Epithelial cell of prostate (primary cell): ENCODE results near the gene GRIP1.
"Not testable (repeated sequence)": the region's sequence is repeated elsewhere in the genome, so short reads cannot be mapped to it uniquely, and the experiment has no call there.

Source experiments
- DNase-seq: peaks from one replicate; pipeline ENCODE4 v3.0.0-alpha.2; 2011; ENCODE audit warnings: low read depth, low spot score
- H3K27ac ChIP-seq: fragments of 450-650 bp; 2 replicates; pipeline ENCODE4 v1.5.1; 2017; ENCODE audit warnings: mild to moderate bottlenecking

Gene GRIP1

GRCh38 chr12:66549050-66549389, 129.9 kb downstream of the GRIP1 start:
- DNase-seq: no peak
- no peak overlapping the region for H3K27ac ChIP-seq

GRCh38 chr12:66548338-66549049, 130.4 kb downstream of the GRIP1 start:
- no peak for DNase-seq
- H3K27ac ChIP-seq: no peak overlapping the region

- H3K27ac ChIP-seq: no peak overlapping the region
- DNase-seq: no peak
These were observed 137.4 kb downstream of the GRIP1 start for GRCh38 chr12:66541426-66541825.

DNA sequence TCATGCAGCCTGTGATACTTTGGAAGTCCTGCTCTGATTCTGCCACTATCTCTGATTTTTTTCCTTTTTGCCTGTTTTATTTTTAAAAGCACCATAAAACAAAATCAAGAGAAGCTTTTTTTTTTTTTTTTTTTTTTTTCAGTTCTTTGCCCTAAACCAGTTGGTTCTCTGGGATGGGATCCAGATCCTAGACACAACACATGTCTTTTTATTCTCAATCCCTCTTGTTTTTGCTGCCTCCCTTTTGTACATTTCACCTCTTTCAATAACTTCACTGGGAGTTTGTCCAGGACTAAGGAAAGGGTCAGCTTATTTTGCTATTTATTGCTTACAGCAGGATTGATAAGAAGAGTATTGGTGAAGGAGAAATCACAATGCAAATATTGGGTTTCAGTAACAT, 139.4 kb downstream of the GRIP1 start:
- no peak for DNase-seq
- no peak overlapping the region for H3K27ac ChIP-seq

DNA sequence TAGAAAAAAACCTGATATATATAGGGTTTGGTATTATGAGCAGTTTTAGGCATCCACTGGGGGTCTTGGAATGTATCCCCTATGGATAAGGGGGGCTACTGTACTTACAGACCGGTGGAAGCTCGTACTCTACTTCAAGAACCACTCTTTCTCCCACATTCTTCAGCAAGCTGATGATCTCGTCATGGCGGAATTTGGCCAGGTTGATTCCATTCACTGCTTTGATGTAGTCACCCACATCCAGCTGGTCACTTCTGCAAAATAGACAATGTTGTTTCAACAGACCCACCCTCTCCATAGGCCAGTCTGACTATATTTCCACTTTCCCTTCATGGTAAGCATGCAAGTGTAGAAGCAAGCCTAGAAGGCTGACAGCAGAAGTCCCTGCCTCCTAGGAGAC, 139.9 kb downstream of the GRIP1 start:
- H3K27ac ChIP-seq: no peak overlapping the region
- no peak for DNase-seq

- no peak overlapping the region for H3K27ac ChIP-seq
- DNase-seq: no peak
These were observed 141.0 kb downstream of the GRIP1 start for GRCh38 chr12:66537876-66538275.

- DNase-seq: no peak
- no peak overlapping the region for H3K27ac ChIP-seq
These were observed 145.1 kb downstream of the GRIP1 start for GRCh38 chr12:66533767-66534166.

DNA sequence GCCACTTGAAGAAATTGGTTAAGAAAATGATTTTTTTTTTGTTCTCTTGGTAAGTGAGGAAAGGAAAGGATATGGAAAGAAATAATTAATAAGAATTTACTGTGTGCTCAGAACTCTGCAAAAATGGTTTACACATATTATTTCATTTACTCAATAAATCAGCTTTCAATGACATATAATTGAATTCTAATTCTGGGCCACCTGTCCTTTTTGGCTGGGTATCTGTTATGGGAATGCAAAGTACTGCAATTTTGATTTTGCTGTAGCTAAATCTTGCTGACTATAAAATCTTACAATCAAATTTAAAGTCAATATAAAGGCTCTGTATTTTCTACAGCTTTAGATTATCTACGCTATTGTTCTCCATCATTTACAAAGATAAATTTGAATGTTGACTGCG, 147.1 kb downstream of the GRIP1 start:
- DNase-seq: no peak

GRCh38 chr12:66529934-66530333, 148.9 kb downstream of the GRIP1 start:
- DNase-seq: no peak

More for the DNA sequence above, 147.1 kb downstream of the GRIP1 start:
- H3K27ac ChIP-seq: no peak overlapping the region

GRCh38 chr12:66516561-66516960, 162.3 kb downstream of the GRIP1 start:
- DNase-seq: no peak
- no peak overlapping the region for H3K27ac ChIP-seq

More at GRCh38 chr12:66529934-66530333, 148.9 kb downstream of the GRIP1 start:
- H3K27ac ChIP-seq: no peak overlapping the region

DNA sequence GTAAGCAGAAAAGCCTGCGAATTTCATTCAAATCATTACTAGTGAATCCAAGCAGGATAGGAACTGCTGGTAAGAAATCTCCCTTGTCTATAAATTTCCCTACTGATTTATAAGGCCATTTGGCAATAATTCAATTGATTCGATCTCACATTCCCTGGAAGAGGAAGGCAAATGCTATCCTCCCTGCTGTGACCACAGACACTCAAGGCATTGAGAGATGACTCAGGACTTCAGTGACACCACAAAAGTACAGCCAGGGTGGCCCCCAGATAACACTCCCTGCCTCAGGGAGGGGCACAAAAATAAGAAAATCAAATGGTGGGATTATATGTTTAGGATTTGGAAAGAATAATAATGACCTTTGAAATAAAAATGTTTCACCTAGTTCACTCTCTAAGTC, 162.7 kb downstream of the GRIP1 start:
- DNase-seq: no peak
- H3K27ac ChIP-seq: no peak overlapping the region

DNA sequence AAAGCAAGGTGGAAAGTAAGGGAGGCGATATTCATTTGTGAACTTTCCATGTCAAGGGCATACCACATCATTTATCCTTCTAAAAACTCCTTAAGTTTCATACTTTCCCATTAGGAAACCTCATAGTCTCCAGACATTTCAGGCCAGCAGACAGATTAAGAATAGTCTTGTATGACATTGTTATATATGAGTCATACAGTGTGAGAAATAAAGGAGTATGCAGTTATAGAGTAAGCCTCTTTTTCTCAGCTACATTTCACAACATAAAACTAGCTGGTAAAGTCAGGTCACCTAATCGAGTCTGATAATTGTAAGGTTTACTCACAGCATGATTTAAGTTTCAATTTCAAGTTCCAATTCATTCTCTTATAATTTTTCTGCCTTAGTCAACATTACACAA, 164.3 kb downstream of the GRIP1 start:
- DNase-seq: peak; percentile 45
- H3K27ac ChIP-seq: no peak overlapping the region

- H3K27ac ChIP-seq: no peak overlapping the region
These were observed 170.9 kb downstream of the GRIP1 start for GRCh38 chr12:66508025-66508424.

GRCh38 chr12:66503746-66504145, 175.1 kb downstream of the GRIP1 start:
- no peak overlapping the region for H3K27ac ChIP-seq
- no peak for DNase-seq

More at GRCh38 chr12:66508025-66508424, 170.9 kb downstream of the GRIP1 start:
- no peak for DNase-seq

DNA sequence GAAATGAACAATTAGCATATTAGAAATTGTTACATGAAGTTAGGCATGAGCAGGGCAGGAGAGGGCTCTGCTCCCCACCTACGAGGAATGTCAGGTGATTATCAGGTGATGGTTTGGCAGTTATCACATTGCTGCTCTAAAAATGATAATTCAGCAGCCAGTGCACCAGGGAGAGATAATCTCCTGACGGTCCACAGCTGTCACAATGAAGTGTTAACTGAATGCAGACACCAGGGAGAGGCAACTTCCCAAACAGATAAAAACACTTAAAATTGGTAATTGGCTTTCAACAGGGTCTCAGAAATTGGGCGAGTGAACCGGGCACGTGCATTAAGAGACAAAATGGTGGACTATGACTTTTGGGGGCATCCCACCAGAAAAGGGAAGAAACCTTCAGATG, 176.0 kb downstream of the GRIP1 start:
- no peak overlapping the region for H3K27ac ChIP-seq
- DNase-seq: no peak

GRCh38 chr12:66500841-66501240, 178.0 kb downstream of the GRIP1 start:
- no peak overlapping the region for H3K27ac ChIP-seq

GRCh38 chr12:66500091-66500490, 178.8 kb downstream of the GRIP1 start:
- no peak for DNase-seq
- no peak overlapping the region for H3K27ac ChIP-seq

More at GRCh38 chr12:66500841-66501240, 178.0 kb downstream of the GRIP1 start:
- DNase-seq: no peak

- DNase-seq: no peak
- no peak overlapping the region for H3K27ac ChIP-seq
These were observed 179.9 kb downstream of the GRIP1 start for GRCh38 chr12:66499000-66499399.

- not testable (repeated sequence) for H3K27ac ChIP-seq, DNase-seq
These were observed 180.8 kb downstream of the GRIP1 start for GRCh38 chr12:66498059-66498458.

GRCh38 chr12:66497008-66497897, 181.6 kb downstream of the GRIP1 start:
- no peak for DNase-seq
- no peak overlapping the region for H3K27ac ChIP-seq

DNA sequence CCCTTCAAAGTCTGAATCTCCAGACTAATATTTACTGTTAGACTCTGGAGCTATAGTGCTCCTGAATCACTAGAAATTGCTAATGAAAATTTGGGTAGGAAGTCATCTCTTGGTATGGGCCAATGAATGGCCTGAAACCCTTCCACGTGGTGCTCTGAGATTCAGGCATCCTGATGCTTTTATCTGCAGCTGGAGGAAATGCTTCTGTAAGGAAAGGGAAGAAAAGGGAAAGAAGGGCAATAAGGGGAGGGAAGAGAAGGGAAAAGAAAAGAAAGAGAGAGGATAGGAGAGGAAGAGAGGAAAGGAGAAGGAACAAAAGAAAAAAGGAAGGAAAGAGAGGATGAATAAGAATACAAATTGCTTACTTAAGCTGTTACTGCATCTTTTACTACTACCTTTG, 182.3 kb downstream of the GRIP1 start:
- no peak overlapping the region for H3K27ac ChIP-seq
- DNase-seq: no peak
